GM12878 (cell line): ENCODE data around the gene RIC3. TPM values are rescaled to one million over a fixed set of nuclear protein-coding genes. Genes with fewer than 3 reads are reported as not detected.

ENCODE experiments used
- ATAC-seq: fragments of 200-7000 bp; cut with Tn5 transposase; 3 replicates; pipeline ENCODE4 v1.9.1; 2020; ENCODE audit warnings: mild to moderate bottlenecking, moderate library complexity
- BruUV-seq: library from RNA; stranded (reverse); fragments of 400-500 nt; replicated peaks from 2 replicates; lab custom pipeline; 2021; lab: Mats Ljungman, UMichigan
- CTCF ChIA-PET: fragments of 300-600 bp; sonication (Branson Sonifier 250); formaldehyde crosslinking; extraction: SDS; loops from one replicate; lab custom pipeline; 2021; ENCODE audit warnings: inconsistent platforms; lab: Yijun Ruan, JAX
- POLR2A ChIA-PET: fragments of 350-600 bp; formaldehyde crosslinking; extraction: SDS; loops from one replicate; lab custom pipeline; 2021; ENCODE audit warnings: inconsistent platforms; lab: Charles Lee
- RAD21 ChIA-PET: fragments of 300-600 bp; sonication (Branson Sonifier 250); formaldehyde crosslinking; loops from one replicate; lab custom pipeline; 2023; ENCODE audit warnings: antibody characterized with exemption; ENCODE audit not compliant: unreplicated experiment; lab: Charles Lee
- SMC1A ChIA-PET: fragments of 300-600 bp; sonication (Branson Sonifier 250); formaldehyde crosslinking; loops from one replicate; lab custom pipeline; 2023; ENCODE audit not compliant: unreplicated experiment, uncharacterized antibody; lab: Charles Lee
- DNase-seq: peaks from one replicate; pipeline ENCODE4 v3.0.0-alpha.2; 2011; ENCODE audit warnings: low read depth, low spot score
- FAIRE-seq: peaks from 3 replicates; lab custom pipeline; 2011; peaks lifted over from hg19 to GRCh38; lab: Jason Lieb, UNC
- H2AFZ ChIP-seq: 2 replicates; pipeline ENCODE4 v1.6.0; 2011; ENCODE audit warnings: low read depth, low read length, control low read depth; ENCODE audit not compliant: control insufficient read depth
- H3K27ac ChIP-seq: 2 replicates; pipeline ENCODE4 v1.5.1; 2011; ENCODE audit warnings: control low read depth; ENCODE audit not compliant: control insufficient read depth, insufficient read depth
- H3K27me3 ChIP-seq, 2 experiments: replicated peaks in 1 of 2; 2 replicates each; pipeline versions ENCODE4 v1.6.0 to v1.6.1; 2011; ENCODE audit warnings: low read length in 1 of 2; ENCODE audit not compliant: control insufficient read depth in 2 of 2, insufficient read depth in 2 of 2
- H3K36me3 ChIP-seq, 2 experiments: 2 replicates each; pipeline ENCODE4 v1.5.1; 2011; ENCODE audit warnings: low read length in 1 of 2; ENCODE audit not compliant: control insufficient read depth in 2 of 2, insufficient read depth in 2 of 2
- H3K4me1 ChIP-seq: 2 replicates; pipeline ENCODE4 v1.6.1; 2011; ENCODE audit warnings: mild to moderate bottlenecking, low read length, moderate library complexity, mixed read lengths; ENCODE audit not compliant: control insufficient read depth, insufficient read depth
- H3K4me2 ChIP-seq: 2 replicates; pipeline ENCODE4 v1.6.0; 2011; ENCODE audit warnings: control low read depth; ENCODE audit not compliant: control insufficient read depth, insufficient read depth
- H3K4me3 ChIP-seq: fragments of 200-600 bp; sonication (generic); 2 replicates; pipeline ENCODE4 v1.5.1; 2016
- H3K79me2 ChIP-seq: 2 replicates; pipeline ENCODE4 v1.6.0; 2011; ENCODE audit warnings: low read length; ENCODE audit not compliant: control insufficient read depth, insufficient read depth
- H3K9ac ChIP-seq: 2 replicates; pipeline ENCODE4 v1.8.0; 2011; ENCODE audit warnings: low read length, control low read depth, mixed read lengths; ENCODE audit not compliant: control insufficient read depth, insufficient read depth
- H3K9me3 ChIP-seq: replicated peaks from 3 replicates; pipeline ENCODE4 v1.5.1; 2011; ENCODE audit warnings: mild to moderate bottlenecking, low read length; ENCODE audit not compliant: control insufficient read depth, insufficient read depth
- H4K20me1 ChIP-seq: 2 replicates; pipeline ENCODE4 v1.6.0; 2011; ENCODE audit not compliant: control insufficient read depth, insufficient read depth
- CEBPB ChIP-seq, 2 experiments: fragments of 150-350 bp in 1 of 2; IDR thresholded peaks; 2 replicates each; pipeline ENCODE4 v1.6.1; 2012 to 2014; ENCODE audit warnings: low read depth in 2 of 2, low read length in 2 of 2, borderline replicate concordance in 1 of 2, inconsistent platforms in 1 of 2
- CREM ChIP-seq: IDR thresholded peaks from 2 replicates; pipeline ENCODE4 v1.6.1; 2014; ENCODE audit warnings: antibody characterized with exemption, low read depth
- EED ChIP-seq: sonication (generic); IDR thresholded peaks from 2 replicates; pipeline ENCODE4 v1.6.1; 2016; ENCODE audit warnings: antibody characterized with exemption, low read depth
- FOS ChIP-seq: IDR thresholded peaks from 3 replicates; pipeline ENCODE4 v1.6.1; 2011; ENCODE audit warnings: borderline replicate concordance; ENCODE audit not compliant: insufficient read length; ENCODE audit errors: extremely low read depth
- JUNB ChIP-seq: IDR thresholded peaks from 2 replicates; pipeline ENCODE4 v1.6.1; 2016; ENCODE audit warnings: antibody characterized with exemption, mild to moderate bottlenecking
- NFIC ChIP-seq: IDR thresholded peaks from 2 replicates; pipeline ENCODE4 v1.6.1; 2012; ENCODE audit warnings: low read depth, mild to moderate bottlenecking, inconsistent platforms, low read length, moderate library complexity
- PML ChIP-seq: IDR thresholded peaks from 2 replicates; pipeline ENCODE4 v1.6.1; 2012; ENCODE audit warnings: low read length, inconsistent platforms
- POU2F2 ChIP-seq: IDR thresholded peaks from 3 replicates; pipeline ENCODE4 v1.6.1; 2011; ENCODE audit warnings: low read depth, mild to moderate bottlenecking, low read length, borderline replicate concordance
- SIN3A ChIP-seq: IDR thresholded peaks from 2 replicates; pipeline ENCODE4 v1.6.1; 2012; ENCODE audit warnings: low read depth, low read length, improper control_type of control experiment
- SKIL ChIP-seq: fragments of 450-650 bp; IDR thresholded peaks from 2 replicates; pipeline ENCODE4 v1.6.1; 2017; ENCODE audit warnings: mild to moderate bottlenecking, low read depth, inconsistent platforms; ENCODE audit not compliant: poor library complexity, severe bottlenecking
- SMARCA5 ChIP-seq: fragments of 450-650 bp; IDR thresholded peaks from 2 replicates; pipeline ENCODE4 v1.6.1; 2017; ENCODE audit warnings: mild to moderate bottlenecking
- TAF1 ChIP-seq: IDR thresholded peaks from 2 replicates; pipeline ENCODE4 v1.6.1; 2011; ENCODE audit warnings: mild to moderate bottlenecking, low read depth, low read length, borderline replicate concordance
- TARDBP ChIP-seq: IDR thresholded peaks from 2 replicates; pipeline ENCODE4 v1.6.1; 2016; ENCODE audit warnings: borderline replicate concordance
- TCF12 ChIP-seq: IDR thresholded peaks from 2 replicates; pipeline ENCODE4 v1.6.1; 2011; ENCODE audit warnings: low read depth, mild to moderate bottlenecking, low read length
- WRNIP1 ChIP-seq: IDR thresholded peaks from 2 replicates; pipeline ENCODE4 v1.6.1; 2011; ENCODE audit warnings: low read depth, low read length, improper control_type of control experiment, borderline replicate concordance
- ZNF384 ChIP-seq: IDR thresholded peaks from 2 replicates; pipeline ENCODE4 v1.6.1; 2012; ENCODE audit warnings: low read depth, mild to moderate bottlenecking, low read length, improper control_type of control experiment, borderline replicate concordance
- ZNF622 ChIP-seq: fragments of 450-650 bp; IDR thresholded peaks from 2 replicates; pipeline ENCODE4 v1.6.1; 2017; ENCODE audit warnings: mild to moderate bottlenecking, inconsistent platforms
- WGBS: methylation state at CpG from one replicate; pipeline ENCODE4 v1.1.6; 2016; ENCODE audit warnings: low lambda C conversion rate; ENCODE audit not compliant: insufficient replicate concordance, insufficient coverage; ENCODE audit errors: missing lambda C conversion rate; 5-methylcytosine and 5-hydroxymethylcytosine counted together
- in situ Hi-C: fragments of 300-500 bp; cut with MboI; formaldehyde crosslinking; loops from 9 replicates; pipeline ENCODE4 v1.14.3; 2018; ENCODE audit warnings: mixed read lengths
- intact Hi-C: fragments of 100-400 bp; cut with micrococcal nuclease; formaldehyde crosslinking; loops from one replicate; pipeline ENCODE4 v1.14.2; 2022; ENCODE audit not compliant: unreplicated experiment
- polyA plus RNA-seq, 11 experiments: library from polyadenylated mRNA; depleted of rRNA in 4 of 11; unstranded in 6 of 11; stranded (reverse) in 5 of 11; fragments of >200 nt; fragmentation: Nextera tagmentation in 4 of 11; fragmentation: Illumina TruSeq in 1 of 11; extraction: Ambion mirVana in 4 of 11; extraction: Trizol in 1 of 11; gene quantifications; 1 replicate in 1 of 11; 2 replicates in 10 of 11; pipeline versions ENCODE4 v1.2.1 to v1.2.3, GENCODE V29; 2011 to 2016; ENCODE audit warnings: inconsistent platforms in 2 of 11, missing spikeins in 2 of 11, low read depth in 1 of 11
- total RNA-seq, 4 experiments: library from RNA; depleted of rRNA in 3 of 4; stranded (reverse); fragments of >200 nt in 3 of 4; fragmentation: Illumina TruSeq in 1 of 4; extraction: Trizol in 1 of 4; gene quantifications; 2 replicates each; pipeline versions ENCODE4 v1.2.1 to v1.2.3, GENCODE V29; 2013 to 2021
- TF ChIP-seq, protein P1 (sequence below): fragments of 450-650 bp; IDR thresholded peaks from 2 replicates; pipeline ENCODE4 v1.6.1; 2017; ENCODE audit warnings: antibody characterized with exemption, mild to moderate bottlenecking, moderate library complexity
- TF ChIP-seq, protein P2 (sequence below): fragments of 150-350 bp; IDR thresholded peaks from 2 replicates; pipeline ENCODE4 v1.6.1; 2016; ENCODE audit warnings: low read depth, low read length

RIC3 gene
- total and polyA plus RNA-seq, 10 of the 15 experiments (the other 5 are each of a cell fraction or from before 2014, with no cell fraction given) = 0.90 to 8.9 (median 2.2) TPM

- ATAC-seq (no peak), DNase-seq (no peak), FAIRE-seq (no peak)
- 37% methylated on average over 4 of the region's 4 CpGs for WGBS
- no peak overlapping the region for H2AFZ ChIP-seq
- H3K27me3 ChIP-seq = peaks cover 0 to 3% of the 10 kb centered on the region in 2 experiments; a peak in 2 of 4 replicates
- SMC1A ChIA-PET = no interaction called here
- BruUV-seq = no TSS peak
- no peaks in the 10 kb centered on the region for H3K36me3 ChIP-seq
- CTCF ChIA-PET = interaction anchor here (0.8 to 3.1 kb wide), 2 partner anchors 11 to 13 kb away, joined by 3 to 7 read pairs; no protein-coding TSS in a partner anchor
- no peaks in the 10 kb centered on the region; the same call in 1 of the 2 replicates for H4K20me1 ChIP-seq
- in situ Hi-C loops (no loop called here), intact Hi-C loops (no loop called here)
- H3K9ac ChIP-seq = no peak overlapping the region
- H3K4me3 ChIP-seq = no peak overlapping the region
- no peaks in the 10 kb centered on the region for H3K9me3 ChIP-seq
- no peak overlapping the region for H3K4me2 ChIP-seq
- RAD21 ChIA-PET = no interaction called here
- no peaks in the 10 kb centered on the region for H3K4me1 ChIP-seq
- POLR2A ChIA-PET = no interaction called here
- no peaks in the 10 kb centered on the region for H3K79me2 ChIP-seq
- no peak overlapping the region for H3K27ac ChIP-seq
- no peak for TF ChIP-seq NFIC
- no peak for TF ChIP-seq TARDBP
- no peak for TF ChIP-seq SIN3A
- TF ChIP-seq SMARCA5 = no peak
- TF ChIP-seq EED = no peak
- TF ChIP-seq TAF1 = no peak
- TF ChIP-seq CEBPB (IDR thresholded peaks at IDR 0.05; ENCODE audit: borderline replicate concordance in 1 of 2, low read depth in 2 of 2, low read length in 2 of 2) = no peak
- TF ChIP-seq ZNF384 = no peak
- TF ChIP-seq TCF12 = no peak
- no peak for TF ChIP-seq FOS
- no peak for TF ChIP-seq CREM
- no peak for TF ChIP-seq SKIL
- TF ChIP-seq PML = no peak
- no peak for TF ChIP-seq POU2F2
- no peak for TF ChIP-seq WRNIP1
- TF ChIP-seq, protein P1, sequence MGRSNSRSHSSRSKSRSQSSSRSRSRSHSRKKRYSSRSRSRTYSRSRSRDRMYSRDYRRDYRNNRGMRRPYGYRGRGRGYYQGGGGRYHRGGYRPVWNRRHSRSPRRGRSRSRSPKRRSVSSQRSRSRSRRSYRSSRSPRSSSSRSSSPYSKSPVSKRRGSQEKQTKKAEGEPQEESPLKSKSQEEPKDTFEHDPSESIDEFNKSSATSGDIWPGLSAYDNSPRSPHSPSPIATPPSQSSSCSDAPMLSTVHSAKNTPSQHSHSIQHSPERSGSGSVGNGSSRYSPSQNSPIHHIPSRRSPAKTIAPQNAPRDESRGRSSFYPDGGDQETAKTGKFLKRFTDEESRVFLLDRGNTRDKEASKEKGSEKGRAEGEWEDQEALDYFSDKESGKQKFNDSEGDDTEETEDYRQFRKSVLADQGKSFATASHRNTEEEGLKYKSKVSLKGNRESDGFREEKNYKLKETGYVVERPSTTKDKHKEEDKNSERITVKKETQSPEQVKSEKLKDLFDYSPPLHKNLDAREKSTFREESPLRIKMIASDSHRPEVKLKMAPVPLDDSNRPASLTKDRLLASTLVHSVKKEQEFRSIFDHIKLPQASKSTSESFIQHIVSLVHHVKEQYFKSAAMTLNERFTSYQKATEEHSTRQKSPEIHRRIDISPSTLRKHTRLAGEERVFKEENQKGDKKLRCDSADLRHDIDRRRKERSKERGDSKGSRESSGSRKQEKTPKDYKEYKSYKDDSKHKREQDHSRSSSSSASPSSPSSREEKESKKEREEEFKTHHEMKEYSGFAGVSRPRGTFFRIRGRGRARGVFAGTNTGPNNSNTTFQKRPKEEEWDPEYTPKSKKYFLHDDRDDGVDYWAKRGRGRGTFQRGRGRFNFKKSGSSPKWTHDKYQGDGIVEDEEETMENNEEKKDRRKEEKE = no peak
- TF ChIP-seq, protein P2, sequence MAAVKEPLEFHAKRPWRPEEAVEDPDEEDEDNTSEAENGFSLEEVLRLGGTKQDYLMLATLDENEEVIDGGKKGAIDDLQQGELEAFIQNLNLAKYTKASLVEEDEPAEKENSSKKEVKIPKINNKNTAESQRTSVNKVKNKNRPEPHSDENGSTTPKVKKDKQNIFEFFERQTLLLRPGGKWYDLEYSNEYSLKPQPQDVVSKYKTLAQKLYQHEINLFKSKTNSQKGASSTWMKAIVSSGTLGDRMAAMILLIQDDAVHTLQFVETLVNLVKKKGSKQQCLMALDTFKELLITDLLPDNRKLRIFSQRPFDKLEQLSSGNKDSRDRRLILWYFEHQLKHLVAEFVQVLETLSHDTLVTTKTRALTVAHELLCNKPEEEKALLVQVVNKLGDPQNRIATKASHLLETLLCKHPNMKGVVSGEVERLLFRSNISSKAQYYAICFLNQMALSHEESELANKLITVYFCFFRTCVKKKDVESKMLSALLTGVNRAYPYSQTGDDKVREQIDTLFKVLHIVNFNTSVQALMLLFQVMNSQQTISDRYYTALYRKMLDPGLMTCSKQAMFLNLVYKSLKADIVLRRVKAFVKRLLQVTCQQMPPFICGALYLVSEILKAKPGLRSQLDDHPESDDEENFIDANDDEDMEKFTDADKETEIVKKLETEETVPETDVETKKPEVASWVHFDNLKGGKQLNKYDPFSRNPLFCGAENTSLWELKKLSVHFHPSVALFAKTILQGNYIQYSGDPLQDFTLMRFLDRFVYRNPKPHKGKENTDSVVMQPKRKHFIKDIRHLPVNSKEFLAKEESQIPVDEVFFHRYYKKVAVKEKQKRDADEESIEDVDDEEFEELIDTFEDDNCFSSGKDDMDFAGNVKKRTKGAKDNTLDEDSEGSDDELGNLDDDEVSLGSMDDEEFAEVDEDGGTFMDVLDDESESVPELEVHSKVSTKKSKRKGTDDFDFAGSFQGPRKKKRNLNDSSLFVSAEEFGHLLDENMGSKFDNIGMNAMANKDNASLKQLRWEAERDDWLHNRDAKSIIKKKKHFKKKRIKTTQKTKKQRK = no peak
- no peak for TF ChIP-seq ZNF622
- no peak for TF ChIP-seq JUNB
These were observed 44.6 kb upstream of the RIC3 start for GRCh38 chr11:8213376-8213775.
